Eye (tissue), 1 donor: ENCODE measurements around the gene SRPK3.

Experiments used
- DNase-seq: peaks from one replicate; pipeline ENCODE4 v3.0.0-alpha.2; 2015

SRPK3 gene

GRCh38 chrX:153789654-153790053 is 8.8 kb downstream of the SRPK3 start:
- no peak for DNase-seq

- no peak for DNase-seq
These were observed 10.4 kb downstream of the SRPK3 start for GRCh38 chrX:153791104-153791852.

- DNase-seq = no peak
These were observed 11.5 kb downstream of the SRPK3 start for GRCh38 chrX:153792368-153792767.

- DNase-seq = no peak
These were observed 12.4 kb downstream of the SRPK3 start for GRCh38 chrX:153793291-153793690.

- peak; percentile 97 for DNase-seq
These were observed 13.4 kb downstream of the SRPK3 start, which contains the start of the genes IDH3G and SSR4 for GRCh38 chrX:153794018-153794896. Gene IDH3G (minus strand): TSS chrX:153794375. CDS start chrX:153794326, 49 bp downstream. Gene SSR4 (plus strand): TSS chrX:153794668. CDS start chrX:153794688, 20 bp downstream.

GRCh38 chrX:153794897-153795816 is 14.3 kb downstream of the SRPK3 start:
- DNase-seq = no peak

GRCh38 chrX:153797415-153798015 is 16.7 kb downstream of the SRPK3 start:
- DNase-seq = no peak

GRCh38 chrX:153799326-153799725 is 18.5 kb downstream of the SRPK3 start:
- DNase-seq = no peak

- DNase-seq = no peak
These were observed 19.4 kb downstream of the SRPK3 start for GRCh38 chrX:153800177-153800722.

- DNase-seq = no peak
These were observed 19.9 kb downstream of the SRPK3 start for GRCh38 chrX:153800746-153801145.

- DNase-seq = no peak
These were observed 20.8 kb downstream of the SRPK3 start for GRCh38 chrX:153801669-153802068.

- no peak for DNase-seq
These were observed 21.7 kb downstream of the SRPK3 start for GRCh38 chrX:153802513-153803045.

- no peak for DNase-seq
These were observed 22.6 kb downstream of the SRPK3 start for GRCh38 chrX:153803211-153804099.

- no peak for DNase-seq
These were observed 23.3 kb downstream of the SRPK3 start for GRCh38 chrX:153804100-153804595.

GRCh38 chrX:153804621-153805020 is 23.8 kb downstream of the SRPK3 start:
- DNase-seq = no peak

- DNase-seq = no peak
These were observed 24.6 kb downstream of the SRPK3 start for GRCh38 chrX:153805436-153805835.

- DNase-seq = no peak
These were observed 26.2 kb downstream of the SRPK3 start for GRCh38 chrX:153806999-153807575.

- no peak for DNase-seq
These were observed 27.1 kb downstream of the SRPK3 start for GRCh38 chrX:153807976-153808375.

- peak; percentile 58 for DNase-seq
These were observed 31.4 kb downstream of the SRPK3 start for GRCh38 chrX:153812220-153812619.

GRCh38 chrX:153813161-153813560 is 32.3 kb downstream of the SRPK3 start:
- no peak for DNase-seq
